Thoracic aorta (tissue), 2 donors: Measurements from ENCODE around the gene CRB3. TPM values are rescaled to one million over a fixed set of nuclear protein-coding genes. Genes with fewer than 3 reads are reported as not detected.
A peak's percentile ranks its signal among the peaks of the same experiment; 100 is the strongest.

Source experiments
- ATAC-seq: fragments of 150-250 bp; one replicate; pipeline ENCODE4 v1.8.0; 2017; ENCODE audit warnings: low read depth; ENCODE audit not compliant: insufficient number of reproducible peaks, low FRiP score
- DNase-seq: peaks from one replicate; pipeline ENCODE4 v3.0.0-alpha.2; 2020; ENCODE audit warnings: low spot score
- H3K27ac ChIP-seq, 2 donors: fragments of 200-600 bp; sonication (generic); 1 replicate in 1 of 2; 2 replicates in 1 of 2; pipeline ENCODE4 v1.5.1; 2016; ENCODE audit warnings: mild to moderate bottlenecking in 2 of 2, moderate library complexity in 2 of 2
- H3K27me3 ChIP-seq: fragments of 200-600 bp; sonication (generic); replicated peaks from 2 replicates; pipeline ENCODE4 v1.6.0; 2016; ENCODE audit warnings: mild to moderate bottlenecking; ENCODE audit not compliant: insufficient read depth
- H3K36me3 ChIP-seq: fragments of 200-600 bp; sonication (generic); one replicate; pipeline ENCODE4 v1.5.1; 2016
- H3K4me1 ChIP-seq, 2 donors: fragments of 200-600 bp; sonication (generic); 1 replicate in 1 of 2; 2 replicates in 1 of 2; pipeline versions ENCODE4 v1.5.1 to v1.6.0; 2016; ENCODE audit warnings: low read depth in 2 of 2, mild to moderate bottlenecking in 1 of 2; ENCODE audit not compliant: control insufficient read depth in 1 of 2
- H3K4me3 ChIP-seq: fragments of 200-600 bp; sonication (generic); 2 replicates; pipeline ENCODE4 v1.5.1; 2016; ENCODE audit warnings: mild to moderate bottlenecking
- H3K9me3 ChIP-seq: fragments of 200-600 bp; sonication (generic); 2 replicates; pipeline ENCODE4 v1.5.1; 2016
- CTCF ChIP-seq: fragments of 200-600 bp; sonication (generic); IDR thresholded peaks from one replicate; pipeline ENCODE4 v1.5.1; 2019; ENCODE audit warnings: antibody characterized with exemption
- total RNA-seq, 2 donors: library from RNA; depleted of rRNA; stranded (reverse); fragments of >200 nt; gene quantifications; one replicate each; pipeline versions ENCODE4 v1.1.0 to v1.2.3, GENCODE V29; 2016

The CRB3 gene
- total RNA-seq, 2 donors from 2014 or later: 0.54 to 2.1 TPM

- Histone ChIP-seq H3K9me3 (no peaks in the 10 kb centered on the region), H3K27me3 (no peaks in the 10 kb centered on the region), H3K36me3 (peaks cover 70% of the 10 kb centered on the region), H3K4me3 (no peak overlapping the region), H3K4me1 (peaks cover 5 to 16% of the 10 kb centered on the region in 2 donors), H3K27ac (no peak overlapping the region)
- ATAC-seq: no peak
- DNase-seq: no peak
- no peak for TF ChIP-seq CTCF
Observed at GRCh38 chr19:6417713-6418561, 46.1 kb upstream of the CRB3 start.

- Histone ChIP-seq H3K4me3 (no peak overlapping the region), H3K9me3 (no peaks in the 10 kb centered on the region), H3K27me3 (no peaks in the 10 kb centered on the region), H3K4me1 (peaks cover 11 to 22% of the 10 kb centered on the region in 2 donors), H3K27ac (no peak overlapping the region), H3K36me3 (peaks cover 70% of the 10 kb centered on the region)
- no peak for TF ChIP-seq CTCF
- DNase-seq (no peak), ATAC-seq (no peak)
Observed at GRCh38 chr19:6418562-6418932, 45.5 kb upstream of the CRB3 start.

- no peak overlapping the region for H3K27ac ChIP-seq
- no peaks in the 10 kb centered on the region for H3K9me3 ChIP-seq
- H3K4me1 ChIP-seq: peaks cover 11 to 26% of the 10 kb centered on the region in 2 donors
- peaks cover 47% of the 10 kb centered on the region for H3K36me3 ChIP-seq
- ATAC-seq (no peak), DNase-seq (no peak)
- TF ChIP-seq CTCF: no peak
- no peaks in the 10 kb centered on the region for H3K27me3 ChIP-seq
- no peak overlapping the region for H3K4me3 ChIP-seq
Observed at GRCh38 chr19:6421075-6422014, 42.7 kb upstream of the CRB3 start.

- ATAC-seq (no peak), DNase-seq (no peak)
- peaks cover 11 to 26% of the 10 kb centered on the region in 2 donors for H3K4me1 ChIP-seq
- no peaks in the 10 kb centered on the region for H3K9me3 ChIP-seq
- H3K4me3 ChIP-seq: peak overlapping the region; percentile 95
- H3K36me3 ChIP-seq: peaks cover 25% of the 10 kb centered on the region
- H3K27ac ChIP-seq: no peak overlapping the region
- no peak for TF ChIP-seq CTCF
- no peaks in the 10 kb centered on the region for H3K27me3 ChIP-seq
Observed at GRCh38 chr19:6423499-6424194, 40.4 kb upstream of the CRB3 start.
